GM12872 (cell line): ENCODE measurements around the gene NUDT3.

ENCODE experiments used
- CTCF ChIP-seq: IDR thresholded peaks from 3 replicates; pipeline ENCODE4 v1.5.1; 2011; ENCODE audit warnings: low read depth, mild to moderate bottlenecking, low read length, moderate library complexity; ENCODE audit not compliant: insufficient read depth

The NUDT3 gene

GRCh38 chr6:34347303-34347702, 45.2 kb downstream of the NUDT3 start:
- TF ChIP-seq CTCF: no peak

GRCh38 chr6:34346175-34347119, 46.0 kb downstream of the NUDT3 start:
- TF ChIP-seq CTCF: no peak

DNA sequence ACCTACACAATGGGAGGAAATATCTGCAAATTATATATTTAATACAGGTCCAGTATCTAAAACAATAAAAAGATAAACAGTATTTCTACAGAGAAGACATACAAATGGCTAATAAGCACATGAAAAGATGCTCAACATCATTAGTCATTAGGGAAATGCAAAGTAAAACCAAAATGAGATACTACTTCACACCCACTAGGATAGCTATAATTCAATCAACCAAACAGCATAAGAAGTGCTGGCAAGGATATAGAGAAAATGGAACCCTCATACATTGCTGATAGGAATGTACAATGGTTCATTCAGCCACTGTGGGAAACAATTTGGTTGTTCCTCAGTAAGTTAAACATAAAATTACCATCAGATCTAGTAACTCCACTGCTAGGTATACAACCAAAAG, 48.7 kb downstream of the NUDT3 start:
- TF ChIP-seq CTCF: no peak

GRCh38 chr6:34342247-34342646, 50.2 kb downstream of the NUDT3 start:
- no peak for TF ChIP-seq CTCF

DNA sequence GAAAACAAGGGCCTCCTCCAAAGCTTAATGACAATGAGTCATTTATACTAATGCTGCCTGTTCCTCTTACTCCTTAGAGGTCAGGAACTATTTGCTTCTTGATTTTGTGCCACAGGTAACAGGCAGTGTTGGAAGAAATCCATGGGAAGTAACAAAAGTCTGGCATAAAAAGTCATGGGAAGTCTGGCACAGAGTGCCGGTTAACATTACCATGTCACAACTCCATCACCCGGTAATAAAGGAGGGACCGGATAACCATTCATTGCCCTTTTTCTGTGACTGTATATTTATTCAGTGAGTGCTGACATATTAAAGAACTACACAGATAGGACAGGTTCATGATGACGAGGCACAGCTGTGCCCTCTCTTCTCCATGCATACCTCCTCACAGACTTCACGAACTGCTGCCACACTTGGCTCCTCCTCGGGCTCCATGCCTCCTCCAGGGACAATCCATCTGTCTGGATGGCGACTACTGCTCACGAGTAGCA, 50.9 kb downstream of the NUDT3 start:
- no peak for TF ChIP-seq CTCF

DNA sequence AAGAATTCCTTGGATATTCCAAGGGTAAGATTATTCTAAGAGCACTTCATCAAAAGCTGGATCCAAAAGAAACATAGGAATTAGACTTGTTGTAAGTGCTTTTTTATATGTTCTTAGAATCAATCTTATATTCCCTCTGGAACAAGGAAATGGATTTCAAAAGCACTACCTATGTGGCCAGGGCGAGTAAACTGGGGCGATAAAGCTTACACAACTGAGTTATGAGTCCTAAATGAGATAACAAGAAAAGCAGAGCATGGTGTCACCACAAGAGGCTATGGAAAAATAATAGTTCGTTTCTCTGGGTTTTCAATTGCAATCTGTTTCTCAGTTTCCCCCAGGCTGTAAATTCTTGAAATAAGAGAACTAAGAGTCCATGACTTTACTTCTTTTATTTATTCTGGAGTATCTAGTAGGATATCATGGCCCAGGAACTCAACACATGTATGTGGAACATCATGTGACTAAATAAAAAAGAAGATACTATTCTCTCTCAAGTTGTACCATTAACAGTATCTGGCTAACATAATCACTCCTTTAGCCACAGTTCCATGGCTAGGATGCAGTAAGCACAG, 51.5 kb downstream of the NUDT3 start:
- no peak for TF ChIP-seq CTCF

DNA sequence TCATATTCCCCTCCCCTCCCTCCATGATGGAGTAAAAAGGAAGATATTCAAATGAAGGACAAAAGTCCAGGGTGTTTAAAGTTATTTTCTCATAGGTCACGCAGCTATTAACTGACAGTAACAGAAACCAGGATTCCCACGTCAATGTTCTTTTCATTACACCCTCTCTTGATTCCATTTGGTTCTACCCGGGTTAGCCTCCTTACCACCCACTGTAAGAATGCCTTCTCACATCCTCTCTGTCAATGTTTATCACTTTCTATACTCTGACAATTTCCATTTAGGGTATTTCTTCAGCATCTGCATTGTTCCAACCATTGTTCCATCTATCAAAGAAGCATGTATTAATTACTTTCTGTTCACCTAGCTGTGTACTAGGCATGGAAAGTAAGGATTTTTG, 52.1 kb downstream of the NUDT3 start:
- TF ChIP-seq CTCF: no peak
